Fibroblast of skin of scalp (primary cell): ENCODE data around the gene SEMA5B.
A peak's percentile ranks its signal among the peaks of the same experiment; 100 is the strongest.

Experiments
- DNase-seq: peaks from one replicate; pipeline ENCODE4 v3.0.0-alpha.2; 2013

SEMA5B gene

DNA sequence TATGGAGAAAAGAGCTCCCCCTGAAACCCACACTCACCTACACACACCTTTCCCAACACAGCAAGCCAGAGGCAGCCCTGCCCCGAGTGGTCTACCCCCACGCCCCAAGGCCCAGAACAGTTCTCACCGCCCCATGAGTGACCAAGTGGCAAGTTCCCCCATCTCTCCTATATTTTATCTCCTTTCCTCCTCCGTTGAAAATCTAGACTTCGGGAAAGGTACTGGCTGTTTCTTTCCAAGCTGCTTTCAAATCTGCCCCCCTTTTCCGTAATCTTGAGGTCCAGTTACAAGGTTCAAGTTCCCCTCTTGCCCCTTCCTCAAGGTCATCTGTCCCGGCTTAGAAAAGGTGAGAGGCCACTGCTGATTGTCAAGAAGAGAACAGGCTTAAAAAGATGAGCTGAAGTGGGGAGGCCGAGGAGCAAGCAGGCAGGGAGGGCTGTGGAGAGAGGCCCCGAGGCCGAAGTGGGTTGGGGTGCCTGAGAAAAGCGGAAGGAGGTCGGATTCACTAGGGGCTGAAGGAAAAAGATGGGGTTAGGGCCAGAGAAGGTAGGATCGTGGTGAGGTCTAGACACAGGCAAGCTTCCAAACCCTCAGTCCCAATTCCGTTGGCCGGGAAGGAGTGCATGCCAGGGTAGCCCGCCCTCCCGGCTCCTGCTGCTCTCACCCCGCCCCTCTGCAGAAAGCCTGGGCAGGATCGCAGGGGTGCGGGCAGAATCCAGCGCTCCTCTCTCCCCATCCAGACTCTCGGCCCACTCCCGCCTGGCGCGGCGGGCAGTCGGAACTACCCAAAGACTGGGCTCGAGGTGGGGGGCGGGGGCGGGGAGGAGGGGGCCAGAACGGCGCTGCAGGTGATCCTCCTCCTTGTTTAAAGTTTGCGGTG, 1.7 kb downstream of the SEMA5B start:
- DNase-seq = peak; percentile 25

DNA sequence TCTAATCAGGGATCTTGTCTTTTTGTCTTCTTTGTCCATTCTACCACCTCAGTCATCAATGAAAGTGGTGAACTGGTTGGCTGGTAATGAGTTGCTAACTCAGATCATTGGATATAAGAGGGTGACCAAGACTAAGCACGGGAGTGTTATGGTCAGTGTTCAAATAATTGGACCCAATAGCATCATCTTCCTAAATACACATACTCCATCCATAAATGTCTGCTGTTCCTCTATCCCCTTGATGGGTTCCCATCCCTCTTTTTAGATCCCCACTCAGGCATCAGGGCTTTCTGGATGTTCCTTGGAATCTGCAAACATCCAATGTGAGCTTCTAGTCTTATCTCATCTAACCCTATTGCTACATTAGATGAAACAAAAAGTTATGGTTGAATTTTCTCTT, 3.5 kb downstream of the SEMA5B start:
- DNase-seq = no peak

DNA sequence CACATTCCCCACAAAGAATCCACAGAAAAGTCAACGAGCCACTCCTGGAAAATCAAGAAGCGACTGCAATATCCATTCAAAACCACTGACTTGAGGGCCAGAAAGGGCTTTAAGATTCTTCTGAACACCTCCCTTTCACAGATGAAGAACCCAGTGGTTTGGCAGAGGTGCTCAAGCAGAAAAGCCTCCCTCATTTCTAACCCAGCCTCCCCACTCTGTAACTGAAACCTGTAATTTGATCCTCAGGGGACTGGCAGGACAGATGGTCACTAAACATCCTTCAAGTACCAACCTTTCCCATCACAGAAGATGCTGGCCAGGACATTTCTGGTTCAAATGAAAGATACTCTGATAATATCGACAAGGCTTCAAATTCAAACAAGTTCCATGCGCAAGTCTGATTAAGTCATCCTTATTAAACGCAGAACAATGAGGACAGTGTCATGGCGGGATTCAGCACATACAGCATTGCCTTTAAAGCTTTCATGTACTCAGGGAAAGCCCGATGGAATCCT, 5.5 kb downstream of the SEMA5B start:
- DNase-seq = no peak

DNA sequence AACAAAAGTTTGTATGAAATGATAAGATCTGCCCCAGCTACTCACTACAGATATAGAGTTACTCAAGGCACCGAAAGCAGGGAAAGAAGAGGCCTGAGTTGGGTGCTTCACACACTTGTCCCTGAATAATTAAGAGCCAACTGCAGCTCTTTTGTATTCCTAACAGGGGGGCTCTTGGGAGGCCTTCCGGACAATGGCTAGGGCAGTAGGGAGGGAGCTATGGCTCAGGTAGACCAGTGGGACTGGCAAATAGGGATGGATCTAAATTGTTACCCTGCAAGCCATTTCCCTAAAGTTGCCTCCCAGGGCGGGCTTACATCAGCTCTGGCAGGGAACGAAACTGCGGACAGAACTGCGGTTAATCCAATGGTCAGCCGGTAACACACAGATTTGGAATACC, 6.2 kb downstream of the SEMA5B start:
- DNase-seq = no peak

DNA sequence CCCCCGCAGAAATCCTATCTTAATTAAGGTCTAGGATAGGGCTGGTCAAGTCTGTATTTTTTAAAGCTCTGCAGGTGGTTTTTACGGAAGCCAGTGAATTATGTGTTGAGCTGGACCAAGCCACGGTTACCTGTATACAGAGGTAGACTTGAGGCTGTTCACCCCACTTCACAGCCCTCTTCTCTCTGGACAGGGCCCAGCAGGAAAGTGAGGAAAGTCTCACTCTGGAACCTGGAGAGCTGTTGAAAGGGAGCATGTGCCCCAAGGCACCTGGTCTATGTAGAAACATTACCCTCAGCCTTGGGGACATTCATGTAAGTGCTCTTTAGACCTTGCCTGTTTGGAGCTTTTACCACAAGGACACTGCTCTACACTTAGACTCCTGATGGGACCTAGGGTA, 6.9 kb downstream of the SEMA5B start:
- DNase-seq = no peak

DNA sequence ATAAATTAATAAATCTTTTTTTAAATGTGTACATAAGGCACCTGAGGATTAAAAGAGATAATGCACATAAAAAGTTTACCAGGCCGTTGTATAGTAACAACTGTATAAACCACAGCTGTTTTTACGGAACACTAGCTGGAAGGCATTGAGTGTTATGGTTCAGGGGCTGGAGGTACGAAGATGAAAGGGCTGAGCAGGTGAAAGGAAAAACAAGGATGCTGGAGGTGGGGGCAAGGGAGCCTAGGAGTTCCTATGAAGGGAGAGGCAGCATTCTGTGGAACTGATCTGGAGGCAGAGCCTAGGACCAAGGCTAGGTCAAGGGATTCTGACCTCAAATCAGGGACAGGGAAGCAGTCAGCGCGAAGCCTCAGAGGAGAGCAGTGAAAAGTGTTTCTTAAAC, 8.0 kb downstream of the SEMA5B start:
- no peak for DNase-seq

DNA sequence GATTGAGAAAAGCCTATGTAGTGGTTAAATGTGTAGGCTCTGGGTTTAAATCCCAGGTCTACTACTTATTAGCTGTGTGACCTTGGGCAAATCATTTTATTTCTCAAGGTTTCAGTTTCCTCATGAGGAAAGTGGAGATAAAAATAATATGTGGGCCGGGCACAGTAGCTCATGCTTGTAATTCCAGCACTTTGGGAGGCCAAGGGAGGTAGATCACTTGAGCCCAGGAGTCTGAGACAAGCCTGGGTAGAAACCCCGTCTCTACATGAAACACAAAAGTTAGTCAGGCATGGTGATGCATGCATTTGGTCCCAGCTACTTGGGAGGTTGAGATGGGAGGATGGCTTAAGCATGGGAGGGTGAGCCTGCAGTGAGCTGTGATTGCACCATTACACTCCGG, 8.4 kb downstream of the SEMA5B start:
- no peak for DNase-seq

DNA sequence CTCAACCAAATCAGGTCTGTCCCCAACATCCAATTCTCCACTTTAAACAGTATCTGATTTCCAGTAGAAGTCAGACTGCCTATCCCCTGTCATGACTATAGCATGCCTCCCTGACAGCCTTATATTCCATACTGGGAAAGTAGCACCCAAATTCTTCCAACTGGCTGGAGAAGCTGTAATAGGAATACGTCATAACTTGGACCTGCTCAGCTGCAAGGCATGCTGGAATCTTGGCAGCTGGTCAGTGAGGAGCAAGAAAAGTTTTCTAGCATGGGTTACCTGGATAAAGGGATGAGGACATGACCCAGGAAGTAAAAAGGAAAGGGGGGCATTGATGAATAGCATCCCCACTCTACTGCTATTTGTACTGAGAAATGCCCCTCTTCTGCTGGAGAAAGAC, 8.9 kb downstream of the SEMA5B start:
- DNase-seq = no peak

DNA sequence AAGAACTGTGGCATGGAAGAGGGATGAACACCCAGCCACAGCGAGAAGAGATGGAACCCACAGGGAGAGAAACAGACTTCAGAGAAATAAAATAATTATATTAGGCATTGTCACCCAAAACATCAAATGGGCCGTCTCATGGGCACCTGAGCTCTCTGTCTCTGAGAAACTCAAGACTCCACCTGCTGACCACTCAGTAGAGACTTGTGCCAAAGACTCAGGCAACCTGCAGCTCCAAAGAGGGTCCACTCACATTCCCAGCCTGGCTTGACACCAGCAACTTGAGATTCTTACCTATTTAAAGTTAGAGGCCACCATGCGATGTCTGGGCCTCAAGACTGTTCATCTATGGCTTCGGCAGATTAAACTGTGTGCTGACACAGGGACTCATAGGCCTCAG, 12.0 kb downstream of the SEMA5B start:
- no peak for DNase-seq

DNA sequence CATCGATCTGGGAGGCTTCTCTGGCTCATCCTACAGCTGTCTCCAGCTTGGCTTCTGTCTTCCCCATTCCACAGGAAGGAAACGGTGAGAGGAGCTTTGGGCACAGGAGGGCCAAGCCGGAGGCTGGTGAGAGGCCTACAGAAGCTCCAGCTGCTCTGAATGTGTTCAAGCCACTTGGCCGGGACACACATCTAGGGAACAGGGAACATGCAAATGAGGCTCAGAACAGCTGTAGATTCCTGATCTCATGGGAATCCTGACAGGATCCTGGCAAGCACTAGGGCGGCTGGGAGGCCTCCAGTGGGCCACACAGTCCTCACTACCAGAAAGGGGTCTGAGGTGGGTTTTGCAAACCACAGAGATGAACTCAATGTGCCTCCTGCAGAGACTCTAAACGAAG, 13.7 kb downstream of the SEMA5B start:
- no peak for DNase-seq

DNA sequence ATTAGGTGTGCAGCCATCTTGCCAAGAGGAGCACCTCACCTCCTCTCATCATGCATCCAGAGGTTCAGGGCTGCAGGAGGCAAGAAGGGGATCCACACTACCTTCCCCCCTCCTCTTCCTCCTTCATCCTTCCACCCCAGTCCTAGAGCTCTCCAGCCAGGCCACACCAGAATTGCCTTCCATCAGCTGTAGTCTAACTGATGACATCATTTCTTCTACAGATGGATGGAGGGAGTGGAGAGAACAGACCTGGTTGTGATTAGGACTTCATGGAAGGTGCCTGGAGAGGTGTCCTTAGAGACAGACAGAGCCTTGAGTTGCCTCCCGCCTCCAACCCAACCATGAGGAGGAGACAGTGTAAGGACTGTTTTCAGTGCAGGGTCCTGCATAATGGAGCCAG, 14.9 kb downstream of the SEMA5B start:
- no peak for DNase-seq

DNA sequence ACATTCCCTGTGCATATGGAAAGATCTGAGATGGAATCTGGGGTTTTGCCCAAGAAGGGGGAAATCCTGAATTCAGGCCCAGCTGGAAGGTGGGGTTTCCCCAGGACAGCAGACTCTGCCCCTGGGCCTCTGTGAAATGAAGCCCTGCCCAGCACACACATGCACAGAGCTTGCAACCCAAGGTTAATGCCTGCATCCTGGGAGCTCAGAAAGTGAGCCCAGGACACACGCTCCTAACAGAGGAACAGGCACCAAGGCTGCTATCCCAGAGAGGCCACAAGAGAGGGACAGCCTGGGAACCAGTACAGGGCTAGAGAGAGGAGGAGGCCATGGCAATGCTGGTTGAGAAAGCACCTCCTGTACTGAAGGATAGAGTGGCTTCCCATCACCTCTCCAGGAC, 16.1 kb downstream of the SEMA5B start:
- no peak for DNase-seq

DNA sequence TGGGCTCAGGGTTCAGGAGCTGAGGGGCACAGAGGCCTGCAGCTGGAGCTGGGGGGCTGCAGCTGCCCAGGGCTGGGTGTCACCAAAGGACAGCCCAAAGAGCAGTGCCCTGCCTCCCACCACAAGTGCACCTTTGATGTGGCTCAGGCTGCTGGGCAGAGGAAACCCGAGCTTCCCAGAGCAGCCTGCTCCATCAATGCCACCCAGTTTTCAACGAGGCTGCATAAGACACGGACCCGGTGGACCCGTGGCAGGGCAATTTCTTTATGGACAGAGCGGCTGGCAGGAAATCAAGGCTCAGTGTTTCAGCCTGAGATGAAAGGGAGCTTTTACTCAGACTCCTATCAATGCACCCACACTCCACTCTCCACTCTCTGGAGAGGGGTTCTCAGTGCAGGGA, 18.7 kb downstream of the SEMA5B start:
- DNase-seq = no peak

DNA sequence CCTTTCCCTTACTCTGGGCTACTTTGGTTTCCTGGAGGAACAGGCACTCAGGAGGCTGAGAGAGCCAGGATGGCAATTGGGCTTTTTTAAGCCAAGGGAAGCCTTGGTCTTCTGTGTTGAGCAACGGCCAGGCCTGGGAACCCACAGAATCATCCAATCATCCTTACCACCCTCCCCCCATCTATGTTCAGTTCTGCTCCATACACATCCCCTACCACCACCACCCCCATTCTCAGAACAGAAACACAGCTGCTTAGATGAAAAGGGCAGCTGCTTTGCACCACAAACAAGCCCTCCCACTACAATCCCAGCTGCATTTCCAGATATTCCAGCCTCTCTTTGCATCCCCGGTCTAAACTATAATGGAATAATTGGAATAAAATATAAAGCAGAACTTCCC, 21.0 kb downstream of the SEMA5B start:
- DNase-seq = no peak

DNA sequence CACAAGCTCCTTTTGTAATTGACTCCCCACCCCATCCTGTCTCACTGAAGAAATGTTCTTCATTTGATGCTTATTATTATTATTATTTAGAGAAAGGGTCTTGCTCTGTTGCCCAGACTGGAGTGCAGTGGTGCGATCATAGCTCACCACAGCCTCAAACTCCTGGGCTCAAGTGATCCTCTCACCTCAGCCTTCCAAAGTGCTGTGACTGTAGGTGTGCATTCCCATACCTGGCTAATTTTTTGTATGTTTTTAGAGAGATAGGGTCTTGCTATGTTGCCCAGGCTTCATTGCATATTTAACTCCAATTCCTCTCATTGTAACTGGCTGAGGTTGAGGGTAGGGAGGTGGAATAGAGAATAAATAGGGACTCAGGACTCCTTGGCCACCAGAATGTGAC, 22.3 kb downstream of the SEMA5B start:
- DNase-seq = no peak

DNA sequence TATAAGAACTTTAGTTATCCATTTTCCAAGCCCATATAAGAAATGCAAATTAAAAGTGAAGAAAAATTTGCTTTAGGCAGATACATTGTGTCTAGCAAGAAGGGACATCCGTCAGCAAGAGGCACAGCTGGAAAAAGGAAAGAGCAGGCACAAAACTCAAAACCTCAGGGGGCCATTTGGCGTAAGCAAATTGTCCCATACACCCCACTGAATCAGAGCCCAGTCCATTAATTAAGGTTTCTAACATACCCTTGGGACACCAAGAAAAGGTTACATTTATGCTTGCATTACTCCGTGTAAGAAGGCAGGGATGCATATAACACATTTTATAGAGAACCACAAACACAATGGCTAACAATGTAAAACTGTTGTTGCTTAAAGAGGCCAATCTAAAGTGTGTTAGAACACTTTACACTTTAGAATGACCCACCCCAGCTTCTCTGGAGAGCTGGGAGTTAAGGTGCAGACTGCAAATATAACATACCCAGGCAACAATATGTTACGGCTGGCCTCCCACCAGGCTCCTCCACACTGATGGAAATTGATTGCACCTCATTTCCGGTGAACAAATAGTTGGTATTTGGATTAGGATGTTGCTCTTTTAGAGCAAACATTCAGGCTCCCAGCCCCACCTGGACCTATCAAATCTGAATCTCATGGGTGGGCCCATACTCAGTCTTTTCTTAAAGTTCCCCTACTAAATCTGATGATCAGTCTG, 23.2 kb downstream of the SEMA5B start:
- no peak for DNase-seq

DNA sequence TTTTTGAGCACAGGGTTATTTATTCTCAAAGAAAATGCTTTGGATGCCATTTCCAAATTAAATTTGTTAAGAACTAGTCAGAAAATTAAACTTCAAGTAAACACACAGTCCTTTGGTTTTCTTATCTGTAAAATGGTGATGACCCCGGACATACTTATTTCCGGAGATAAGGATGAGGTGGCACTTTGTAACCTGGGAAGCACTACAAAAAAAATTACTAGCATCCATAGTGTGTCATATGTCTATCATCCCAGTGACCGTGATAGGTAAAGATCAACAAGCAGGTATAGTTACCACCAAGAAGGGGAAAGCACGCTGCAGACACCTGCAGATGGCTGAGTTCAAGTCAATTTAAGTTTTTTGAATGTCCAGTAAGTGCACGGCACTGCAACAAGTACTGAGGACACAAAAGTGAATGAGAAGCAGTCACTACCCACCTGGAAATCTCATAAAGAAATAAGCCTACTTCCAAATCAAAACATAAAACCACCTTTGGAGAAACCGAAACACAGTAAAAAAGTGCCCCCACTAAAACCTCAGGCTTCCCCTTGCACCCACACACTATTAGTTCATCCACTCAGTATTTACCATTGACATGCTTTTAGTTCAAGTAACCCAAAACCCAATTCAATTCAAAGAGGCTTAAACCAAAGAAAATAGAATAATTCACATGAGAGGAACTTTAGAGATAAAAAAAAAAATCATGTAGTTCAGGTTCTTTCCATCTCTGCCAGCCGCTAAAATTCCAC, 24.6 kb downstream of the SEMA5B start:
- no peak for DNase-seq

DNA sequence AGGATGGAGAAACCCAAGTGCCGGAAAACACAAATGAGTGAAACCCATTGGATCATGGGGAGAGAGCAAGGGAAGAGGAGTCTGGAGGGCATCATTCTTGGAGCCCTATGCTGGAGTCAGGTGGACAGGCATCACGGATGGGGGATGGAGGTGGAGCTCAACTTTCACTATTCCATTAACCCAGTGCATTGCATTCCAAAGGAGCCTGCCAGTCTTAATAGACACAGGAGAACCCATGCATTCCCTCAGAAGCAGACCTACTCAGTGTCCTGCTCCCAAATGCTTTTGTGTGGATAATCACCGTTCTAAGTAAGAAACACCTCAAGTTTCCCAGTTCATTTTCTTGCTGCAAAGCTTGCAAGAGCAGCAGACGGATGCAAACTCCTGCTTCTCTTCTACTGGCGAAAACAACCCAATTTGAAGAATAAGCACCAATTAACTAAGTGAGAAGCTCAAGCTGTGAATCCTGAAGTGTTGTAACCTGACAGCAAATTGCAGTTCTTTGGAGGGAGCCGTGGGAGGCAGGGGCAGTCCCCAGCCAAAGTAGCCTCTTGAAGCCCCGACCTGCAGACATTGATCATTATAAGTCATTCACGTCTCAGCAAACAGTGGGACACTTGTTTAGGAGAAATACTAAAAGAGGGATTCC, 25.3 kb downstream of the SEMA5B start:
- DNase-seq = no peak

DNA sequence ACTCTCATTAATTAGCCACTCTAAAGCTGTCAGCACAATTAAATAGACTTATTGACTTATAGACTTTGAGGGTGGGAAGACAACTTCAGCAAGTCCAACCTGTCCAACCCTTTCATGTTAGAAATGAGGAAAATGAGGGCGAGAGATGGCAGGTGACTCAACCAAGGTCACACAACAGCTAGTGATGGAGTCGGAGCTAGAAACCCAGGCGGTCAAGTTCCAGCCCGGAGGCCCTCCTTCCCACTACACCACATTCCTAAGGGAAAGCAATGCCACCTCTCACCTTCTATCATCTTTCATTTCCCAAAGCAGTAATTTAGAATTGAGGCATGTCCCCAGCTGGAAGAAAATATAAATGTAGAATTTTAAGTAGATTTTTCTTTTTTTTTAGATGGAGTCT, 28.7 kb downstream of the SEMA5B start:
- no peak for DNase-seq

DNA sequence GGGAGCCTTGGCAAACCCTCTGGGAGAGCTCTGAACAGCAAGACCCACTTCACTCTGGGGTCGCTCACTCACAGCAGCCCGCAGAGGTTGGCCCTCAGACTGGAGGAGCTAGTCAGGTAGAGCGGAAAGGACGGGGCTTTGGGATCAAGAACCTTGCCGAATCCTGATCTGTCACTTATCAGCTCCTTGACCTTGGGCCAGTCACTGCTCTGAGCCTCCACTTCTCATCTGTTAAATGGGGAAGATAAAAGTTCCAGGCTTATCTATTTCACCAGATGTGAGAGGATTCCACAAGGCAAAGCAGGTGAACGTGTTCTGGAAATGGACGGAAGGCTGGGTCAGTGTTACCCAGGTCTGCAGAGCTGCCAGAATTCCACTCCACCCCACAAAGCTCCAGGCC, 29.4 kb downstream of the SEMA5B start:
- DNase-seq = no peak

DNA sequence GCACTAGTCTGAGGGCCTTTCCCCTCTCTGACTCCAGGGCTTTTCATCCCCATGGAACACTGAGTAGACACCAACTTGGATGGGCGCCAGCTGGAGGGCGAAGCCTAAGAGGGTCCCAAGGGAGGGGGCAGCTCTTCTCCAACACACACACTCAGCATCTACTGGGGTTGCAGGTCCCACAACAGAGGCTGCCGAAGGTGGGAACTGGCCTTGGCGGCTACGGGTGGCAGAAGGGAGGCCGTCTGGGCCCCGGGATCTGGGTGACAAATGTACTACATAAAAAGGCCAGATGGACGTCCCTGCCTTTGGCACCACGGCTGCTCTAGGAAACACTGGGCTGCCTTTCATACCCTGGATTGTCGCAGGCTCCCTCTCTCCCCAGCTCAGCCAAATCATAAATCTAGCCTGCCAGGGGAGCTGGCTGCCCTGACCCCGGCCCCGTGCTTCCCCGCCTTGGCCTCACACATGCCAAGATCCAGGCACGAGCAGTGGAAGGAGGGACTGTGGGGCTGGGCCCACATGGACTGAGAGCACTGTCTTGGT, 31.5 kb downstream of the SEMA5B start:
- DNase-seq = no peak

DNA sequence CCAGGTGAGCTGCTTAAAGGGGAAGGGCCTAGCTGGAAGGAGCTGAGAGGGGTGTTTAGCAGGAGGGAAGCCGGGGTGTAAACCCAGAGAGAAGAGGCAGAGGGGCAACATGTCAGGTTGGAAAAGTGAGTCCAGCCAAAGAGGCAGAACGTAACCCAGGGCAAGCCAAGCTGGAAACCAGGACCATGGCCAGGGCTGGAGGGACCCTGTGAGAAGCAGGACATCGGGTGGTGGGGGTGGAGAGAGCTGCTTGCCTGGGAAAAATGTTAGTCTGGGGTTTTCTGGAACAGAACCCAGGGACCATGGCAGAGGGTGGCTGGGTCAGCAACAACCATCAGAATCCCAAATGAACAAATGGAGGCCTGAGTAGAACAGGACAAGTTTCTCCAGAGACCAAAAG, 32.6 kb downstream of the SEMA5B start:
- DNase-seq = no peak
